Epithelial cell of prostate (primary cell): ENCODE results near the gene SIRT2.
"Not testable (repeated sequence)": the region's sequence is repeated elsewhere in the genome, so short reads cannot be mapped to it uniquely, and the experiment has no call there.

ENCODE experiments used
- DNase-seq: peaks from one replicate; pipeline ENCODE4 v3.0.0-alpha.2; 2011; ENCODE audit warnings: low read depth, low spot score
- H3K27ac ChIP-seq: fragments of 450-650 bp; 2 replicates; pipeline ENCODE4 v1.5.1; 2017; ENCODE audit warnings: mild to moderate bottlenecking

The SIRT2 gene

GRCh38 chr19:38899447-38900201, at the start of gene SIRT2, which contains the start of gene NFKBIB:
SIRT2 (minus strand) TSS chr19:38899618; CDS start chr19:38899521, 97 bp downstream.
NFKBIB (plus strand) TSS chr19:38899969; CDS start chr19:38900033, 64 bp downstream.
- H3K27ac ChIP-seq, result peak within 1 kb of the TSS; percentile 60

GRCh38 chr19:38946229-38947010, 47.0 kb upstream of the SIRT2 start:
- no peak for DNase-seq
- no peak overlapping the region for H3K27ac ChIP-seq

More at GRCh38 chr19:38899447-38900201, at the start of gene SIRT2, which contains the start of gene NFKBIB:
- DNase-seq, result peak; percentile 97

GRCh38 chr19:38945562-38946228, 46.3 kb upstream of the SIRT2 start:
- DNase-seq, result no peak
- no peak overlapping the region for H3K27ac ChIP-seq

- DNase-seq, result no peak
- no peak overlapping the region for H3K27ac ChIP-seq
These were observed 45.6 kb upstream of the SIRT2 start for GRCh38 chr19:38944981-38945506.

GRCh38 chr19:38942471-38943181, 43.2 kb upstream of the SIRT2 start:
- no peak overlapping the region for H3K27ac ChIP-seq
- DNase-seq, result no peak

- H3K27ac ChIP-seq, result no peak overlapping the region
- DNase-seq, result no peak
These were observed 42.6 kb upstream of the SIRT2 start for GRCh38 chr19:38941979-38942378.

GRCh38 chr19:38941466-38941865, 42.0 kb upstream of the SIRT2 start:
- not testable (repeated sequence) for DNase-seq, H3K27ac ChIP-seq

GRCh38 chr19:38939957-38940356, 40.5 kb upstream of the SIRT2 start:
- H3K27ac ChIP-seq, result no peak overlapping the region
- no peak for DNase-seq

GRCh38 chr19:38933544-38933943, 34.1 kb upstream of the SIRT2 start:
- H3K27ac ChIP-seq, result no peak overlapping the region
- DNase-seq, result no peak

GRCh38 chr19:38932425-38933179, 33.2 kb upstream of the SIRT2 start:
- DNase-seq, result no peak
- no peak overlapping the region for H3K27ac ChIP-seq

GRCh38 chr19:38931521-38931793, 32.0 kb upstream of the SIRT2 start:
- DNase-seq, result no peak
- H3K27ac ChIP-seq, result peak overlapping the region; percentile 83

GRCh38 chr19:38930776-38931520, 31.5 kb upstream of the SIRT2 start, which contains the start of gene MRPS12:
MRPS12 (plus strand) TSS chr19:38930944; CDS start chr19:38931295, 351 bp downstream.
- DNase-seq, result peak; percentile 96
- peak within 1 kb of the TSS; percentile 83 for H3K27ac ChIP-seq

- peak; percentile 64 for DNase-seq
- H3K27ac ChIP-seq, result peak within 1 kb of the TSS; percentile 83
These were observed 30.7 kb upstream of the SIRT2 start, which contains the start of gene SARS2 for GRCh38 chr19:38929929-38930775. SARS2 (minus strand) TSS chr19:38930763; CDS start chr19:38930736, 27 bp downstream.

GRCh38 chr19:38928391-38929001, 29.1 kb upstream of the SIRT2 start:
- H3K27ac ChIP-seq, result no peak overlapping the region
- no peak for DNase-seq

- no peak overlapping the region for H3K27ac ChIP-seq
- no peak for DNase-seq
These were observed 25.0 kb upstream of the SIRT2 start for GRCh38 chr19:38924388-38924787.

- no peak for DNase-seq
These were observed 23.1 kb upstream of the SIRT2 start for GRCh38 chr19:38922482-38922881.

More at GRCh38 chr19:38922482-38922881, 23.1 kb upstream of the SIRT2 start:
- H3K27ac ChIP-seq, result no peak overlapping the region
